HS-27A (cell line): ENCODE results near the gene MAPK11.

ENCODE experiments used
- DNase-seq: peaks from one replicate; pipeline ENCODE4 v3.0.0-alpha.2; 2012; ENCODE audit warnings: low read depth, missing footprints

The MAPK11 gene

GRCh38 chr22:50224071-50224470, 46.1 kb downstream of the MAPK11 start:
- no peak for DNase-seq

GRCh38 chr22:50222508-50222907, 47.7 kb downstream of the MAPK11 start:
- DNase-seq = no peak

DNA sequence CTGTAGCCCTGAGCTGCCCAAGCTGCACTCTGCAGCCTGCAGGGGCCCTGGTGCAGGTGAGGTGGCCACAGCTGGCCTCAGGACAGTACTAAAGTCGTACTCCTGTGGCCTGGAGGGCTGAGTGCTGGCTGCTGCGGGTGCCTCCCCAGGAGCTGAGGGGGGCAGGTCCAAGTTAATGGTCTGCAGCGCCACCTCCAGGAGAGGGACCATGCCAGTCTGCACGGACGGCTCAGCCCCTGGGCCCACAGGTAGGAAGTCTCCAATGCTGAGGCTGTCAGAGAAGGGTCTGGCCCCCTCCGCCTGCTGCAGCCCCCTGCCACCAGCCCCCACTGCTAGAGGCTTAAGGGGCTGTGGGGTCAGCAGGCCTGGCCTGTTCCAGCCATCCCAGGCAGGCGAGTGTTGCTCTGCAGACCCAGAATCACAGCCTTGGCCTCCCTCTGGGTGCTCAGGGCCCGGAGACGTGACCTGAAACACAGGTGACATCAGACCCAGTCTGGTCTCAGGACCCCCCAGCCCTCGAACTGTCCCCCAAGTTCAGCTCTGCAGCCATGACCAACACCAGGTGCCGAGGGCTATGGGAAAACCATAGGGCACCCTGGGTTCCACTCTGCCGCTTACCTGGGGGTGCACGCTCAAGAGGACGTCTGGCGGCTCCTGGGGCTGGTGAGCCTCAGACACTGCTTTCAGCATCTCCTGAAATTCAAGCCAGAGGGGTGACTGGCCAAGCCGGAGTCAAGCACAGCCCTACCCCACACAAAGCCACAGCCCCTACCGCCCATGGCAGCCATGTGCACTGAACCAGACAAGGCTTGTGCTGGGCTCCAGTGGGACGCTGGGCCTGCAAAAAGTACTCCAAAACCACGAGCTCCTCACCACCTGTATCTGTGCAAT, 48.5 kb downstream of the MAPK11 start:
- no peak for DNase-seq

GRCh38 chr22:50220603-50221409, 49.4 kb downstream of the MAPK11 start:
- no peak for DNase-seq

DNA sequence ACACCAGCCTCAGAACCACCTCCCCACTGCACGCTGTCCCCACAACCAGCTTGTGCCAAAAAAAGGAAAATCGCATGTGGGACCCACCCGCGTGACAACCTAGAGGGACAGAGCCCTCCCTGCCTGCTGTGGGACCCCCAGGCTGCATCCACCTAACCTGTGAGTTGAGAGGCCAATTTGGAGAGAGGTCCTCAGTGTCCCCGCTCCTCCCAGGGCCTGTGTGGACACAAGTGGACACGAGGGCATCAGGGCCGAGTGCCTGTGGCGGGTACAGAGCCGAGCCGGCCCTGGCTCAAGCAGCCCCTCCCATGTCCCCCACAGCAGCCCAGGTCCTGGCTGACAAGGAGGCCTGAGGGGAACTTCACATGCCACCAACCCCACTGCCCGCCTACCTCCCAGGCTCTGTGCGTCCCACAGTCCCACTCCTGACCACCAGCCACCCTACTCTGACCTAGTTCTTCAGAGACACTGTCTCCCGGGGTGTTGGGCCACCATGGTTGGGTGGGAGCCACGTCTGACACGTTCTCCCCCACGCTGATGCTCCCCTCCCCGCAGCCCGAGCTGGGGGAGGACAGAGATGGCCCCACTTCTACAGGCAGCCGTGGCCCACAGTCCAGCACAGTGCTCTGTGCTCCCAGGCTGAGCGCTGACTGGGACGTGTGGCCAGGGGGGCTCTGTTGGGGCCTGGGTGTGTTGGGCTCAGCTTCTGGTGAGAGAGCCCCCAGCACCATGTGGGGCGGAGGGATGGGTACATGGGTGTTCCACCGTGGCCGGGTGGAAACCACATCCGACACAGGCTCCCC, 50.2 kb downstream of the MAPK11 start:
- DNase-seq = no peak

GRCh38 chr22:50218996-50219727, 51.0 kb downstream of the MAPK11 start:
- DNase-seq = no peak

DNA sequence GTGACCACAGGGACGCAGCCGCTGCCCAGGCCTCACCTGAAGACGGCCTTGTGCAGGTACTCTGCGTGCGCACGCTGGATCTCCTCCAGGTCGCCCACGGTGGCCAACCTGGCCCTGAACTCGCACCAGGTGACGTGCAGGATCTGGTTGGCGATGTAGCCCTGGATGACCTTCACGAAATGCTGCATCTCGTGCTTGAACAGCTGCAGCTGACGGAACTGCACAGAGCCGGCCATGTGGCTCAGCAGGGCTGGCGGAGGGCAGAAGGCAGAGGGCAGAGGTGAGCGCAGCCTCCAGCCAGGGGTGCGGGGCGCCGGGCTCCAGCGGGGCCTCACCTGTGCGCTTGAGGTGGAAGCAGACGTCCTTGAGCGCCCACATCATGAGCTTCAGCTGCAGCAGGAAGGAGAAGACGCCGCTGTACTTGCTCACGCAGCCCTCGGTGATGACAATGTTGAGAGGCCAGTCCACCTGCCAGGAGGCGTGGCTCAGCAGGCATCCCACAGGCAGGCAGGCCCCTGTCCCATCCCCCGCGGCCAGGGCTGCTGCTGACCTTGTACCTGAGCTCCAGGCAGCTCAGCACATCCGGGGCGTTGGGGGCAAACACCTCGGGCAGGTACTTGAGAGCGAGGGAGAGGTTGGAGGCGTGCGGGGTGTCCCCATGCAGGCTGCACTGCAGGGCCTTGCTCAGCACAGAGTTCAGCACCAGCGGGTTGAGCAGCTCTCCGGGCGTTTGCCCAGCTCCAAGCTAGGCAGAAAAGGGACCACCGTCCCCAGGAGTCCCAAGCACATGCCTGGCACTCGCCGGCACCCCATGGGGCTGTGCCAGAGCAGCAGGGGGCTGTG, 51.8 kb downstream of the MAPK11 start:
- DNase-seq = no peak

DNA sequence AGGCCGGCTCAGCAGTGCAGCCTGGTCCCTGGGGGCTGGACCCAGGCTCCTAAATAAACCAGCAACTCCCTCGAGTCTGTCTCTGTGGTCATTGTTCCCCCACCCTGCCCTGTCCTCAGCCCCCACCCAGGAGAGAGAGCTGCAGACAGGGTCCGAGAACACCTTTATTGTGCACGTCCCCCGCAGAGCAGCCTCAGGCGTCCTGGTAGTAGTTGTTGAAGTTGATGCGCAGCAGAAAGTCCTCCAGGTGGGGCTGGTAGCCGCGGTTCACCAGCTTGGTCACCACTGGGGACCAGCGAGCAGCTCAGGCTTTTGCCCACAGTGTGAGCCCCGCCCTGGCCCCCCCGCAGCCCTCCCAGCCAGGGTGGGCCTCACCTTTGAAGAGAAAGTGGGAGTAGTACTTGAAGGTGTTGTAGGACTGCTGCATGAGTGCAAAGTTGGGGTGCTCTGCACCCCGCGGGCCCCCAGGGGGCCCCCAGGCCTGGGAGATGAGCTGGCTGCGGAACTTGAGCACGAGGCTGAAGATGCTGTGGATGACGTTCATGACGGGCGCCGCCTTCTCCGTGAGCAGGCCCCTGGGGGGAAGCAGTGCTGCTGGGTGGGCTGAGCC, 52.5 kb downstream of the MAPK11 start:
- no peak for DNase-seq

- no peak for DNase-seq
These were observed 53.3 kb downstream of the MAPK11 start for GRCh38 chr22:50216684-50217520.

DNA sequence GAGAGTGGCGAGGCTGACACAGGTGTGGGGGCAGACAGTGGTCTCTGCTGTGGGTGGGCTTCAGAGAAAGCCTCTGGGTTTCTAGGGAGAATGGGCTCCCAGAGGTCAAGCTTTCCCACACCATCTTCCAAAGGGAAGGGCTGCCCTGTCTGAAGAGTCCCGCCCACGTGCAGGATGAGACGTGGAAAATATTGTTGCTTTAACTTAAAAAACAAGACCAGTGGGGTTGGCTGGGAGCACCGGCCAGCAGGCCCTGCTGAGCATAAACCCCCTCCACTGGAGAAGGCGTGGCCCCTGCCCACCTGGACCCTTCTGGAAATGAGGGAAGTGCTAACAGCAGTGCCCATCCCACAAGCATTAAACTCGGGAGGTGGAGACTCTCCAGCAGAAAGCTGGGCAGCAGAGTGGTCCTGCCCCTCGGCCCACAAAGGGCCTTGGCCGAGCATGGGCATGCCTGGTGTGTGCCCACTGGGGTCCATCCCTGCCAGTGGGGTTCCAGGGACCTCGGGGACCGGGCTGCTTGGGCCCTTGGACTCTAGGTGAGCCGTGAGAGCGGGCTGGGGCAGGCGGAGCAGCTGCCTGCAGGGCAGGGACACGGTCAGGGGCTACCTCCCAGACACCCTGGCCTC, 54.0 kb downstream of the MAPK11 start:
- no peak for DNase-seq

DNA sequence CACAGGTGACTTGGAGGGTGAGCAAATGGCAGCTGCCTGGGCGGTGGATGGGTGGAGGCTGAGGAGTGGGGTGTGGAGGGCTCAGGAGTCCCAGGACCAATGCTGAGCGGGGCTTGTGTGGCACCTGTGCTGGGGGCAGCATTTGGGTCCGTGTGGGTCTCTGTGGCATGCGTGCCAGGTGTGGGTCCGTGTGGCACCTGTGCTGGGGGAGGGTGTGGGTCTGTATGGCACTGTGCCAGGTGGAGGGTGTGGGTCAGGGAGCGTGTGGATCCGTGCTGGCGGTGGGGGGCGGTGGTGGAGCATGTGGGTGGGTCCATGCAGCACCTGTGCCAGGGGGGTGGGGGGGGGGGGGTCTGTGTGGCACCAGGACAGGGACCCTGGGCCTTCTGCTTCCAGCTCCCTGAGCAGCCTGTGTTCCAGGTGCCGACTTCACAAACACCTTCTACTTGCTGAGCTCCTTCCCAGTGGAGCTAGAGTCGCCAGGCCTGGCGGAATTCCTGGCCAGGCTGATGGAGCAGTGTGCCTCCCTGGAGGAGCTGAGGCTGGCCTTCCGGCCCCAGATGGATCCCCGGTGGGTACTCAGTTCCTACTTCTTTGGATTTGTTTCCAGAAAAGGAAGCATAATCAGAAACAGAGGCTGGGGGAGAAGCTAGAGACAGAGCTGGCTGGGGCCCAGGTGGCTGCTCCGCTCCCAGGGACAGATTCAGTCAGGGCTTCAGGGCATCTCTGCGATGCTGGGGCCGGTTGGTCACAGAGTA, 54.7 kb downstream of the MAPK11 start:
- DNase-seq = no peak
